Prostate gland (tissue), 2 donors: ENCODE results near the gene BCAP31.

Experiments
- POLR2A ChIP-seq: fragments of 450-650 bp; IDR thresholded peaks from one replicate; pipeline ENCODE4 v1.6.1; 2016; ENCODE audit warnings: antibody characterized with exemption, mild to moderate bottlenecking
- TF ChIP-seq, protein P1 (sequence below), 4 experiments: fragments of 200-600 bp in 2 of 4; fragments of 450-650 bp in 2 of 4; sonication (generic) in 2 of 4; IDR thresholded peaks; 1 replicate in 3 of 4; 2 replicates in 1 of 4; pipeline ENCODE4 v1.5.1; 2016 to 2019; ENCODE audit warnings: antibody characterized with exemption in 4 of 4, mild to moderate bottlenecking in 2 of 4, moderate library complexity in 2 of 4

DNA sequence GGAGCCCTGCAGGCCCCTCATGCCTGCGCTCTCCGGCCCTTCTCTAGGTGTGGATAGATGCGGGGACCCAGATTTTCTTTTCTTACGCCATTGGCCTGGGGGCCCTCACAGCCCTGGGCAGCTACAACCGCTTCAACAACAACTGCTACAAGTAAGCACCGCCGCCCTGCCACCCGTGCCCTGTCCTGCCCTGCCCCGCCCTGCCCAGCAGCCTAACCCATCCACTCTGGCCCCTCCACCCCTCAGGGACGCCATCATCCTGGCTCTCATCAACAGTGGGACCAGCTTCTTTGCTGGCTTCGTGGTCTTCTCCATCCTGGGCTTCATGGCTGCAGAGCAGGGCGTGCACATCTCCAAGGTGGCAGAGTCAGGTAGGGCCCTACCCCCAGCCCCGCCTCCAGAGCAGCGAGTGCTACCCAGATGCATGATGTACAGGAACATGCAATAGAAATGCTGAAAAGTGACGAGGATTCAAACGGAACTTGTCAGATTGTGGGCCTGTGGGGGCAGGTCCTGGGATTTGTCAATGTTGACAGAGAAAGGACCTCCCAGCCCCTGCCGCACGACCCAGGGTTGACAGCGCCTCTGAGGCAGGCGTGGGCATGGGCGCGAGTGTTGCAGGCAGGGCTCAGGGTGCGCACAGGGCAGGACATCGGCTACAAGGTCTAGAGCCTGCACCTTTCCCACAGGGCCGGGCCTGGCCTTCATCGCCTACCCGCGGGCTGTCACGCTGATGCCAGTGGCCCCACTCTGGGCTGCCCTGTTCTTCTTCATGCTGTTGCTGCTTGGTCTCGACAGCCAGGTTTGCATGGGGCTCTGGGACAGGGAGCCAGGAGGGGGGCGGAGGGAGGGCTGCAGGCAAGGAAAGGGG, 30.7 kb downstream of the BCAP31 start:
- TF ChIP-seq, protein P1, sequence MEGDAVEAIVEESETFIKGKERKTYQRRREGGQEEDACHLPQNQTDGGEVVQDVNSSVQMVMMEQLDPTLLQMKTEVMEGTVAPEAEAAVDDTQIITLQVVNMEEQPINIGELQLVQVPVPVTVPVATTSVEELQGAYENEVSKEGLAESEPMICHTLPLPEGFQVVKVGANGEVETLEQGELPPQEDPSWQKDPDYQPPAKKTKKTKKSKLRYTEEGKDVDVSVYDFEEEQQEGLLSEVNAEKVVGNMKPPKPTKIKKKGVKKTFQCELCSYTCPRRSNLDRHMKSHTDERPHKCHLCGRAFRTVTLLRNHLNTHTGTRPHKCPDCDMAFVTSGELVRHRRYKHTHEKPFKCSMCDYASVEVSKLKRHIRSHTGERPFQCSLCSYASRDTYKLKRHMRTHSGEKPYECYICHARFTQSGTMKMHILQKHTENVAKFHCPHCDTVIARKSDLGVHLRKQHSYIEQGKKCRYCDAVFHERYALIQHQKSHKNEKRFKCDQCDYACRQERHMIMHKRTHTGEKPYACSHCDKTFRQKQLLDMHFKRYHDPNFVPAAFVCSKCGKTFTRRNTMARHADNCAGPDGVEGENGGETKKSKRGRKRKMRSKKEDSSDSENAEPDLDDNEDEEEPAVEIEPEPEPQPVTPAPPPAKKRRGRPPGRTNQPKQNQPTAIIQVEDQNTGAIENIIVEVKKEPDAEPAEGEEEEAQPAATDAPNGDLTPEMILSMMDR (IDR thresholded peaks at IDR 0.05) = no peak
- TF ChIP-seq POLR2A = no peak
